ENCODE data around the gene ZNF423. TPM values are rescaled to one million over a fixed set of nuclear protein-coding genes. Genes with fewer than 3 reads are reported as not detected.

ZNF423 gene
- polyA plus RNA-seq, 1 of the 3 experiments (the other 2 are of a cell fraction), result 1.2 TPM

- H3F3A ChIP-seq (replicated peaks; ENCODE audit: insufficient read depth), result no peaks in the 10 kb centered on the region
- no peak overlapping the region for H2AFZ ChIP-seq (ENCODE audit: low read depth)
- no peaks in the 10 kb centered on the region for H3K27me3 ChIP-seq (ENCODE audit: insufficient read depth)
- POLR2A ChIA-PET, result no interaction called here
- H3K79me2 ChIP-seq (ENCODE audit: insufficient read depth), result no peaks in the 10 kb centered on the region
- no peak overlapping the region for H3K4me2 ChIP-seq
- 74% methylated on average over 7 of the region's 15 CpGs for WGBS (ENCODE audit: low lambda C conversion rate)
- CTCF ChIA-PET, result interaction anchor here (1.0 to 2.2 kb wide), 5 partner anchors 13 to 379 kb away, joined by 3 to 9 read pairs (median 4); no protein-coding TSS in a partner anchor
- peaks cover 0 to 71% of the 10 kb centered on the region in 2 experiments; a peak in 2 of 4 replicates for H3K4me1 ChIP-seq (ENCODE audit: control insufficient read depth in 1 of 2, insufficient read depth in 2 of 2, low read depth in 1 of 2, low read length in 1 of 2)
- no peak overlapping the region; a peak in 1 of 4 replicates for H3K27ac ChIP-seq (ENCODE audit: low read depth in 2 of 2, low read length in 1 of 2)
- H3K9me3 ChIP-seq, result no peaks in the 10 kb centered on the region
- H3K4me3 ChIP-seq (ENCODE audit: low read depth in 2 of 2, low read length in 1 of 2), result no peak overlapping the region
- H3K9me2 ChIP-seq, result no peaks in the 10 kb centered on the region
- no peak for DNase-seq
- H4K20me1 ChIP-seq (ENCODE audit: insufficient read depth), result no peaks in the 10 kb centered on the region
- H3K9ac ChIP-seq, result no peak overlapping the region
- TF ChIP-seq EP300 (IDR thresholded peaks at IDR 0.05; ENCODE audit: borderline replicate concordance in 1 of 2, low read depth in 1 of 2, low read length in 1 of 2), result no peak
- no peak for TF ChIP-seq MEF2A (IDR thresholded peaks at IDR 0.05; ENCODE audit: borderline replicate concordance, low read depth)
- TF ChIP-seq RFX5 (IDR thresholded peaks at IDR 0.05; ENCODE audit: low read length), result no peak
- TF ChIP-seq MAX (IDR thresholded peaks at IDR 0.05; ENCODE audit: low read depth), result no peak
- no peak for TF ChIP-seq FOXJ3 (CRISPR knock-in tag; IDR thresholded peaks at IDR 0.05)
- no peaks in the 10 kb centered on the region for H3K36me3 ChIP-seq (replicated peaks in 1 of 2; ENCODE audit: control insufficient read depth in 1 of 2, insufficient read depth in 2 of 2, low read length in 1 of 2)
Observed at GRCh38 chr16:49543631-49543946, 312.3 kb downstream of the ZNF423 start.

GRCh38 chr16:49542946-49543630 is 312.8 kb downstream of the ZNF423 start:
- POLR2A ChIA-PET, result interaction anchor here (0.8 to 1.1 kb wide), 2 partner anchors 12 to 18 kb away, joined by 3 to 4 read pairs; no protein-coding TSS in a partner anchor
- H3K9me3 ChIP-seq, result no peaks in the 10 kb centered on the region

More at GRCh38 chr16:49542946-49543630, 312.8 kb downstream of the ZNF423 start:
- H3K4me3 ChIP-seq (ENCODE audit: low read depth in 2 of 2, low read length in 1 of 2), result no peak overlapping the region
- CTCF ChIA-PET, result interaction anchor here (1.0 to 2.2 kb wide), 7 partner anchors 13 to 380 kb away, joined by 3 to 9 read pairs (median 4); no protein-coding TSS in a partner anchor
- H3K9ac ChIP-seq, result no peak overlapping the region
- H3K36me3 ChIP-seq (replicated peaks in 1 of 2; ENCODE audit: control insufficient read depth in 1 of 2, insufficient read depth in 2 of 2, low read length in 1 of 2), result no peaks in the 10 kb centered on the region
- peaks cover 0 to 73% of the 10 kb centered on the region in 2 experiments; a peak in 1 of 4 replicates for H3K4me1 ChIP-seq (ENCODE audit: control insufficient read depth in 1 of 2, insufficient read depth in 2 of 2, low read depth in 1 of 2, low read length in 1 of 2)
- H3K79me2 ChIP-seq (ENCODE audit: insufficient read depth), result no peaks in the 10 kb centered on the region
- TF ChIP-seq FOSL2 (IDR thresholded peaks at IDR 0.05; ENCODE audit: borderline replicate concordance, low read depth) (no peak), MEF2A (IDR thresholded peaks at IDR 0.05; ENCODE audit: borderline replicate concordance, low read depth) (no peak), PBX3 (IDR thresholded peaks at IDR 0.05) (no peak), MAX (IDR thresholded peaks at IDR 0.05; ENCODE audit: low read depth) (no peak)
- no peak overlapping the region for H2AFZ ChIP-seq (ENCODE audit: low read depth)
- no peaks in the 10 kb centered on the region for H3K9me2 ChIP-seq
- WGBS (ENCODE audit: low lambda C conversion rate), result 57% methylated on average over 13 of the region's 13 CpGs
- H4K20me1 ChIP-seq (ENCODE audit: insufficient read depth), result no peaks in the 10 kb centered on the region
- no peak overlapping the region for H3K4me2 ChIP-seq
- H3K27ac ChIP-seq (ENCODE audit: low read depth in 2 of 2, low read length in 1 of 2), result peak overlapping the region in 1 of 2 experiments; percentile 4; a peak in 1 of 4 replicates
- no peaks in the 10 kb centered on the region for H3F3A ChIP-seq (replicated peaks; ENCODE audit: insufficient read depth)
- no peak for DNase-seq
- no peaks in the 10 kb centered on the region for H3K27me3 ChIP-seq (ENCODE audit: insufficient read depth)
